Esophagus (tissue), 2 donors: ENCODE data around the gene WDR41. TPM values are rescaled to one million over a fixed set of nuclear protein-coding genes. Genes with fewer than 3 reads are reported as not detected.

Source experiments
- H3K27ac ChIP-seq, 2 donors: one replicate each; pipeline ENCODE4 v1.5.1; 2013; ENCODE audit warnings: low read depth in 2 of 2, mild to moderate bottlenecking in 2 of 2, inconsistent platforms in 1 of 2, low read length in 1 of 2, moderate library complexity in 1 of 2
- H3K27me3 ChIP-seq, 2 donors: one replicate each; pipeline ENCODE4 v1.6.1; 2013; ENCODE audit warnings: low read length in 2 of 2, control low read depth in 1 of 2, mild to moderate bottlenecking in 1 of 2; ENCODE audit not compliant: insufficient read depth in 2 of 2, control insufficient read depth in 1 of 2
- H3K36me3 ChIP-seq, 2 donors: one replicate each; pipeline ENCODE4 v1.6.1; 2013; ENCODE audit warnings: low read length in 1 of 2; ENCODE audit not compliant: control insufficient read depth in 2 of 2, insufficient read depth in 2 of 2
- H3K4me1 ChIP-seq, 2 donors: one replicate each; pipeline ENCODE4 v1.6.1; 2013; ENCODE audit warnings: low read length in 1 of 2; ENCODE audit not compliant: control insufficient read depth in 2 of 2, insufficient read depth in 2 of 2
- H3K4me3 ChIP-seq, 2 donors: one replicate each; pipeline ENCODE4 v1.5.1; 2013; ENCODE audit warnings: low read length in 2 of 2, mild to moderate bottlenecking in 2 of 2, low read depth in 1 of 2, moderate library complexity in 1 of 2
- H3K9me3 ChIP-seq, 2 donors: one replicate each; pipeline ENCODE4 v1.6.1; 2013; ENCODE audit warnings: mild to moderate bottlenecking in 2 of 2, low read depth in 1 of 2, low read length in 1 of 2, moderate library complexity in 1 of 2; ENCODE audit not compliant: control insufficient read depth in 2 of 2, insufficient read depth in 1 of 2
- WGBS, 2 donors: extraction: QIAGEN DNeasy Blood & Tissue Kit; methylation state at CpG; one replicate each; pipeline ENCODE4 v1.1.7; 2013; 5-methylcytosine and 5-hydroxymethylcytosine counted together
- polyA plus RNA-seq, 2 donors: library from polyadenylated mRNA; stranded (reverse); fragments of 200-250 nt; gene quantifications; one replicate each; pipeline ENCODE4 v1.2.3, GENCODE V29; 2013
- donor health status: healthy with polysubstance abuse.
- donor health status: Bipolar disorder and iron deficiency.

The WDR41 gene
- polyA plus RNA-seq, 2 donors: 9.5 to 20.0 TPM

DNA sequence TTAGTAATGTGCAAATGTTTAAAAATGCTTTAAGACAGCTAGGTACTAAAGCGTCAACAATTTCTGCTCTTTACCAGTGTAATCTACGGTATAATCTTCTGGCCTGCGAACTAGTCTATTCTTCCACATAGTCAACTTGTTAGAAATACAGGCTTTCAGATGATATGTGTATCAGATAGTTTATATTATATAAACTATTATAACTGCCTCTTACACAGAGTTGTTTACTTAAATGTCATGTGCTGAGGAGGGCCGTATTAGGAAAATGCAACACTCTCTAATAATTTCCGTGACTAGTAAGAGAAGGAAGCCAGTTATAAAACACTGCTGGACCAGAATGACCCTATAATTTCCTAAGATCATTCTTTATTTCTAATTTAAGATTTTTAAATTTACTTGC lies 63.6 kb downstream of the WDR41 start:
- WGBS, 2 donors: 73 to 77% methylated on average over 5 of the region's 5 CpGs
- H3K4me3 ChIP-seq: no peak overlapping the region
- H3K9me3 ChIP-seq: no peaks in the 10 kb centered on the region
- H3K36me3 ChIP-seq: peaks cover 2 to 7% of the 10 kb centered on the region in 2 donors
- no peaks in the 10 kb centered on the region for H3K4me1 ChIP-seq
- no peaks in the 10 kb centered on the region for H3K27me3 ChIP-seq
- H3K27ac ChIP-seq: no peak overlapping the region

DNA sequence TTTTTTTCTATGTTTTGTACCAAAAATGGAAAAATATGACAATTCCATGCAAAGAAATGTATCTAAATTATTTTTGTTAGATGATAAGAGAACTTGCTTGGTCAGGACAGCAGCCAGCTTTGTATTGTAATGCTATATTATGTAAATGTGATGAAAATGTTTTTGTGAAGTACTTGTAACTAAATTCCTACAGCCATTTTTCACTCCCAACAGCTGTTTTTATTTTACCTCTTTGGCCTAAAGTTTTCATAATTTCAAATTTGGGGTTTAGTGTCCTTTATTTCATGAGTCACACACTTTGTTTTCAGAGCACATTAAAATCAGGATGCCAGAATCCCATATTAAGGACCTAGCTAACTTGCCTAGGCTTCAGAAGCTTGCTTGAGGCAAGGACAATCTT lies 64.1 kb downstream of the WDR41 start:
- Histone ChIP-seq H3K9me3 (no peaks in the 10 kb centered on the region), H3K4me1 (no peaks in the 10 kb centered on the region), H3K36me3 (peaks cover 2 to 7% of the 10 kb centered on the region in 2 donors), H3K4me3 (no peak overlapping the region), H3K27me3 (no peaks in the 10 kb centered on the region), H3K27ac (no peak overlapping the region)

DNA sequence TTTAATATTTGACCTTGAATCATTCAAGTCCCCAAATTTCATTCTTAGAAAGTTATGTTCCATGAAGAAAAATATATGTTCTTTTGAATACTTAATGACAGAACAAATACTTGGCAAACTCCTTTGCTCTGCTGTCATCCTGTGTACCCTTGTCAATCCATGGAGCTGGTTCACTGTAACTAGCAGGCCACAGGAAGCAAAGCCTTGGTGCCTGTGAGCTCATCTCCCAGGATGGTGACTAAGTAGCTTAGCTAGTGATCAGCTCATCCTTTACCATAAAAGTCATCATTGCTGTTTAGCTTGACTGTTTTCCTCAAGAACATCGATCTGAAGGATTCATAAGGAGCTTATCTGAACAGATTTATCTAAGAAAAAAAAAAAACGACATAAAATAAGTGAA lies 65.4 kb downstream of the WDR41 start:
- Histone ChIP-seq H3K27ac (no peak overlapping the region), H3K9me3 (no peaks in the 10 kb centered on the region), H3K27me3 (no peaks in the 10 kb centered on the region), H3K36me3 (peaks cover 0 to 4% of the 10 kb centered on the region in 2 donors), H3K4me3 (no peak overlapping the region), H3K4me1 (no peaks in the 10 kb centered on the region)
- WGBS, 2 donors: 65 to 78% methylated on average over 2 of the region's 2 CpGs

DNA sequence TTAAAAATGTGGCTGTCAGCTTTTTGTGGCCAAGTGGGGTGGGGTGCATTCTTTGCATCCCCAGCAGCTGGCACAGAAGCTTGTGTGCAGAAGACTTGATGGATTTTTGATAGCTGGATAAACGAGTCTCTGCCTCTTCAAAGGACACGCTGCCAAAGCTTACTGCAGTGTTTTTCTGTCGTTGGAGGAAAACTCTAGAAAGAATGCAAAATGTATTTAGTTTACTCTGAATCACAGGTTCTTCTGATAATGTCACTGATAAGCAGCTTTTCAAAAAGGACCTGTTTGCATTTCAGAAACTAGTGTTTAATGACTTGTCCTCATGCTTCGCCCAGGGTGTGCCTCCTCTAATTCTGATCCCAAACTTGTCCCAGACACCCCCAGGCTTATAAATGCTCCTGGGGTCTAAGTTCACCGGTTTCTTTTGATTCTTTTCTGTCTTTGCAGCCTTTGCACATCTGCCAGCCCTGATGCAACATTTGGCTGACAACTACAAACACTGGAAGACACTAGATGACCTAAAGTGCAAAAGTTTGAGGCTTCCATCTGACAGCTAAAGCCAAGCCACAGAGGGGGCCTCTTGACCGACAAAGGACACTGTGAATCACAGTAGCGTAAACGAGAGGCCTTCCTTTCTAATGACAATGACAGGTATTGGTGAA lies 66.0 kb downstream of the WDR41 start:
- peaks cover 0 to 2% of the 10 kb centered on the region in 2 donors for H3K36me3 ChIP-seq
- no peaks in the 10 kb centered on the region for H3K27me3 ChIP-seq
- no peaks in the 10 kb centered on the region for H3K4me1 ChIP-seq
- H3K27ac ChIP-seq: no peak overlapping the region
- no peaks in the 10 kb centered on the region for H3K9me3 ChIP-seq
- H3K4me3 ChIP-seq: no peak overlapping the region
- 52 to 56% methylated on average over 8 of the region's 8 CpGs for WGBS, 2 donors

DNA sequence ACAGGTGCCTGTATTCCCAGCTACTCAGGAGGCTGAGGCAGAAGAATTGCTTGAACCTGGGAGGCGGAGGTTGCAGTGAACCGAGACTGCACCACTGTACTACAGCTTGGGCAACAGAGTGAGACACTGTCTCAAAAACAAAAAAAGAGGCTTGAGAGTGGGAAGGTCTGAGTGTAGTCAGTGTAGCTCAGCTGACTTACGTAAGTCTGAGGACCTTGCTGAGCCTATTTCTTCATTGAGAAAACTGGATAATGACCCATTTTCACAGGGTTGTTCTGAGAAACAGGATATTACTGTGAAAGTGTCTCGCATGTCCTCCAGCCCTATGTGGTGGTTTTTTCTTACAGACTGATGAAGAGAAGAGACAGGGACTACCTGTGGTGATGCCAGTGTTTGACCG lies 66.7 kb downstream of the WDR41 start:
- Histone ChIP-seq H3K27ac (no peak overlapping the region), H3K36me3 (peaks cover 0 to 2% of the 10 kb centered on the region in 2 donors), H3K4me3 (no peak overlapping the region), H3K4me1 (peaks cover 0 to 2% of the 10 kb centered on the region in 2 donors), H3K9me3 (no peaks in the 10 kb centered on the region), H3K27me3 (no peaks in the 10 kb centered on the region)
- WGBS, 2 donors: 89 to 91% methylated on average over 5 of the region's 5 CpGs

DNA sequence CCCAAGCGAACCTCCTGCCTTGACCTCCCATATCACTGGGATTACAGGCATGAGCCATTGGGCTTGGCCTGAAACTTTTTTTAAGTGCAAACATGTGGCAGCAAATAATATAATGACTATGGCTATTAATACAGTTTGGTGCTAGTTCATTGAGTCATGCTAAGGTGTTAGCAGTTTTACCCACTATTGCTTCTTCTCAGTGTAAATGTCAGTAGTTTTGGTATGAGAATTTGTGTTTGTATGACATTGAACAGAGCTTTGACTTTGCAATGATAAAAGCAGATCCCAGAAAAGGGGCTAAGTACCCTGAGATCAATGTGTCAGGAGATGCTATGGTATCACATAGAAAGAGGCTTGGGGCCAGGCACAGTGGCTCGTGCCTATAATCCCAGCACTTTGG lies 67.2 kb downstream of the WDR41 start:
- H3K9me3 ChIP-seq: no peaks in the 10 kb centered on the region
- H3K27ac ChIP-seq: no peak overlapping the region
- WGBS, 2 donors: 86 to 92% methylated on average over 2 of the region's 2 CpGs
- peaks cover 0 to 2% of the 10 kb centered on the region in 2 donors for H3K4me1 ChIP-seq
- no peak overlapping the region for H3K4me3 ChIP-seq
- H3K36me3 ChIP-seq: peaks cover 0 to 2% of the 10 kb centered on the region in 2 donors
- H3K27me3 ChIP-seq: no peaks in the 10 kb centered on the region

DNA sequence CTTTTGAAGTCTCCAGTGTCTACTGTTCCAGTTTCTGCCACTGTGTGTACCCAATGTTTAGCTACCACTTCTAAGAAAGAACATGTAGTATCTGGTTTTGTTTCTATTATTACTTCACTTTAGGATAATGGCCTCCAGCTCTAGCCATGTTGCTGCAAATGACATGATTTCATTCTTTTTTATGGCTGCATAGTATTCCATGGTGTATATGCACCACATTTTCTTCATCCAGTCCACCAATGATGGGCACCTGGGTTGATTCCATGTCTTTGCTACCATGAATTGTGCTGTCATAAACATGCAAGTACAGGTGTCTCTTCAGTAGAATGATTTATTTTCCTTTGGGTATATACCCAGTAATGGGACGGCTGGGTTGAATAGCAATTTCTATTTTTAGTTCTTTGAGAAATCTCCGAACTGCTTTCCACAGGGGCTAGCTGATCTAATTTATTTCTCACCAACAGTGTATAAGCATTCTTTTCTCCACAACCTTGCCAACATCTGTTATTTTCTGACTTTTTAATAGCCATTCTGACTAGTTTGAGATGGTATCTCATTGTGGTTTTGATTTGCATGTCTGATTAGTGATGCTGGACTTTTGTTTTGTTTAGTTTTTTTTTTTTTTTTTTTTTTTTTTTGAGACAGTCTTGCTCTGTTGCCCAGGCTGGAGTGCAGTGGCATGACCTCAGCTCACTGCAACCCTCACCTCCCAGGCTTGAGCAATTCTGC lies 68.9 kb downstream of the WDR41 start:
- Histone ChIP-seq H3K36me3 (peaks cover 0 to 2% of the 10 kb centered on the region in 2 donors), H3K4me1 (peaks cover 0 to 2% of the 10 kb centered on the region in 2 donors), H3K4me3 (no peak overlapping the region), H3K27ac (no peak overlapping the region), H3K9me3 (no peaks in the 10 kb centered on the region), H3K27me3 (no peaks in the 10 kb centered on the region)
- WGBS, 2 donors: 76 to 87% methylated on average over 2 of the region's 2 CpGs

DNA sequence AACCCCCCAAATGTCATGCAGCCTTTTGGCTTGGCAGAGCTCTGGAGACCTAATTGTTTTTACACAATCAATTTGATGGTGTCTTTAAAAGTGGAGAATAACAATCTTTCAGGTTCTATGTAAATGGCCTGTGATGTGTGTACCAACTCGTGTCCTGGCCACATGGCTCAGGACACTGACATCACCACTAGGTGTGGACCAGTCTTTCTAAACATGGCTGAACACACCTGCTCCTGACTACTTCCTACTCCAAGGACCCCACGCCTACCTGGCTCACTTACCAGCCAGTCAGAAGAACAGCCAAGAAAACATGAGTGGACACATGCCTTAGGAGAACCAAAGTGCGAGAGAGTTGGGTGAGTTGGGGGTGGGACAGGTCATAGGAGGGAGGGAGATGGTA lies 71.2 kb downstream of the WDR41 start:
- H3K27ac ChIP-seq: no peak overlapping the region
- peaks cover 0 to 2% of the 10 kb centered on the region in 2 donors for H3K36me3 ChIP-seq
- H3K4me1 ChIP-seq: peaks cover 2% of the 10 kb centered on the region in 2 donors
- WGBS, 2 donors: 57 to 63% methylated on average over 3 of the region's 3 CpGs
- H3K27me3 ChIP-seq: no peaks in the 10 kb centered on the region
- no peaks in the 10 kb centered on the region for H3K9me3 ChIP-seq
- H3K4me3 ChIP-seq: no peak overlapping the region

DNA sequence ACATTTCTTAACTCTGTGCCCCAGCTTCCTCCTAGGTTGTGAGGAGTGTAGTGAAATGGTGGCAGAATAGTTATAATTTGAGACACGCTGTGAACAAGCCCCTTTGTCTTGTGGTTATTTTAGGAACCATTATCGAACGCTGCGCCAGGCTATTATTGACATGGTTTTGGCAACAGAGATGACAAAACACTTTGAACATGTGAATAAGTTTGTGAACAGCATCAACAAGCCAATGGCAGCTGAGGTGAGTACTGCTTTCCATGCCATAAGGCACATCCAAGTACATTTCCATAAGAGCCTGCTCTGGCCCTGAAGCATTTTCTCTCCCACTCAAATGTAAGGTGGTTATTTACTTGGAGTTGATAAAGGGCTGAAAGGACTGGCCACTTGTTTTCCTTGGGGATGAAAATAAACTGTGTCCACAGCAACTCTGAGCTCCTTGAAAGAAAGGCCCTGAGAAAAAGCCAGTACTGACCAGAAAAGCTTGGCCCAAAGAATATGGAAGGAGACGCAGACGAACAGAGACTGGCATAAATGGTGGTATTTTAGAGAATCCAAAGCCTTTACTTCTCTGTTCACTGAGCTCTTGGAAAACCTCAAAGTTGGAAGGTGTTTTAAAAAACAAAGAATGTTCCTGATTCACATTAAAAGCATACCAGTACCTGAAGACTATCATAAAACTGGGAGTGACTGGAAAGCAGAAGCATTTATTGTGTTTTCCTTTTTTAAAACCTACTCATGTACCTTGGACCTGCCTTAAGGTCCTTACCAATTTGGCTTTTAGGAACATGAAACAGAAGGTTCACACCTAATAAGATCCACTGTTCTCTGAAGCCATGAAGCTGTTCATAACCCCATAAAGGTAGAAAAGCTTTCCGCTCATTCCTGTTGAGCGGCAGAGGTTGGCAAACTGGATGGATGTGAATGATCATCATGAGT lies 72.2 kb downstream of the WDR41 start:
- no peaks in the 10 kb centered on the region for H3K9me3 ChIP-seq
- no peaks in the 10 kb centered on the region for H3K27me3 ChIP-seq
- no peaks in the 10 kb centered on the region for H3K36me3 ChIP-seq
- H3K27ac ChIP-seq: no peak overlapping the region
- 90 to 96% methylated on average over 8 of the region's 8 CpGs for WGBS, 2 donors
- peaks cover 2% of the 10 kb centered on the region in 2 donors for H3K4me1 ChIP-seq
- no peak overlapping the region for H3K4me3 ChIP-seq
